ENCODE data around the gene GPALPP1. TPM values are rescaled to one million over a fixed set of nuclear protein-coding genes. Genes with fewer than 3 reads are reported as not detected.

Gene GPALPP1
- total RNA-seq, 1 donor from 2014 or later, result 23.6 TPM

GRCh38 chr13:45068036-45069001 is 79.0 kb downstream of the GPALPP1 start:
- Histone ChIP-seq H3K27me3 (ENCODE audit: low read depth) (no peaks in the 10 kb centered on the region), H3K9me3 (no peaks in the 10 kb centered on the region), H3K4me3 (no peak overlapping the region), H3K4me1 (no peaks in the 10 kb centered on the region), H3K36me3 (no peaks in the 10 kb centered on the region), H3K27ac (no peak overlapping the region)
- intact Hi-C loops (cut with DNase I), result no loop called here
- no peak for TF ChIP-seq CTCF (IDR thresholded peaks at IDR 0.05)
- ATAC-seq (no peak), DNase-seq (no peak)

- no peaks in the 10 kb centered on the region for H3K36me3 ChIP-seq
- no peak overlapping the region for H3K27ac ChIP-seq
- intact Hi-C loops (cut with DNase I), result no loop called here
- H3K4me1 ChIP-seq, result no peaks in the 10 kb centered on the region
- TF ChIP-seq CTCF (IDR thresholded peaks at IDR 0.05), result no peak
- no peak for DNase-seq
- ATAC-seq, result no peak
- H3K4me3 ChIP-seq, result no peak overlapping the region
- H3K9me3 ChIP-seq, result no peaks in the 10 kb centered on the region
- H3K27me3 ChIP-seq (ENCODE audit: low read depth), result no peaks in the 10 kb centered on the region
Observed at GRCh38 chr13:45073809-45074208, 84.5 kb downstream of the GPALPP1 start.

- H3K4me3 ChIP-seq, result no peak overlapping the region
- ATAC-seq, result no peak
- intact Hi-C loops (cut with DNase I), result no loop called here
- H3K36me3 ChIP-seq, result no peaks in the 10 kb centered on the region
- TF ChIP-seq CTCF (IDR thresholded peaks at IDR 0.05), result no peak
- H3K4me1 ChIP-seq, result no peaks in the 10 kb centered on the region
- no peaks in the 10 kb centered on the region for H3K27me3 ChIP-seq (ENCODE audit: low read depth)
- H3K9me3 ChIP-seq, result no peaks in the 10 kb centered on the region
- H3K27ac ChIP-seq, result no peak overlapping the region
- no peak for DNase-seq
Observed at GRCh38 chr13:45074721-45075120, 85.4 kb downstream of the GPALPP1 start.

- no peak overlapping the region for H3K27ac ChIP-seq
- H3K27me3 ChIP-seq (ENCODE audit: low read depth), result no peaks in the 10 kb centered on the region
- H3K36me3 ChIP-seq, result no peaks in the 10 kb centered on the region
- no peak for ATAC-seq
- no peak overlapping the region for H3K4me3 ChIP-seq
- no peaks in the 10 kb centered on the region for H3K4me1 ChIP-seq
- DNase-seq, result no peak
- intact Hi-C loops (cut with DNase I), result no loop called here
- no peak for TF ChIP-seq CTCF (IDR thresholded peaks at IDR 0.05)
- H3K9me3 ChIP-seq, result no peaks in the 10 kb centered on the region
Observed at GRCh38 chr13:45078003-45078402, 88.7 kb downstream of the GPALPP1 start.

Other genes starting within 250 kb of the GPALPP1 start
- 3.8 TPM for gene NUFIP1, start 67 bp upstream of the GPALPP1 start, total RNA-seq
- 15.2 TPM for gene GTF2F2, start 131.0 kb downstream of the GPALPP1 start, total RNA-seq
- not detected for gene KCTD4, start 211.5 kb downstream of the GPALPP1 start, total RNA-seq